Large intestine (tissue), 3 donors: ENCODE results near the gene STEAP2. TPM values are rescaled to one million over a fixed set of nuclear protein-coding genes. Genes with fewer than 3 reads are reported as not detected.
A peak's percentile ranks its signal among the peaks of the same experiment; 100 is the strongest.
"Not testable (repeated sequence)": the region's sequence is repeated elsewhere in the genome, so short reads cannot be mapped to it uniquely, and the experiment has no call there.

Experiments
- DNase-seq, 2 donors: peaks; one replicate each; pipeline versions ENCODE4 v3.0.0 to v3.0.0-alpha.2; 2013
- H3K27ac ChIP-seq: one replicate; pipeline ENCODE4 v1.5.1; 2013; ENCODE audit warnings: low read length
- H3K27me3 ChIP-seq: 2 replicates; pipeline ENCODE4 v1.6.1; 2013; ENCODE audit warnings: low read length; ENCODE audit not compliant: control insufficient read depth, insufficient read depth
- H3K36me3 ChIP-seq: 2 replicates; pipeline ENCODE4 v1.6.1; 2013; ENCODE audit warnings: low read length; ENCODE audit not compliant: control insufficient read depth, insufficient read depth
- H3K4me1 ChIP-seq: one replicate; pipeline ENCODE4 v1.6.1; 2013; ENCODE audit warnings: low read length; ENCODE audit not compliant: control insufficient read depth, insufficient read depth
- H3K4me3 ChIP-seq: one replicate; pipeline ENCODE4 v1.5.1; 2013; ENCODE audit warnings: low read length
- H3K9me3 ChIP-seq: one replicate; pipeline ENCODE4 v1.6.1; 2013; ENCODE audit warnings: mild to moderate bottlenecking, low read depth, low read length, moderate library complexity; ENCODE audit not compliant: control insufficient read depth
- WGBS: methylation state at CpG from one replicate; pipeline ENCODE4 v1.1.5; 2013; ENCODE audit warnings: low lambda C conversion rate; ENCODE audit not compliant: insufficient coverage; 5-methylcytosine and 5-hydroxymethylcytosine counted together
- polyA plus RNA-seq: library from polyadenylated mRNA; unstranded; fragments of 120-200 nt; gene quantifications from one replicate; pipeline ENCODE4 v1.2.1, GENCODE V29; 2013

The STEAP2 gene
- polyA plus RNA-seq, 1 donor = 19.2 TPM

GRCh38 chr7:90175667-90176066, 35.9 kb upstream of the STEAP2 start:
- no peak for DNase-seq
- no CpG with 5 or more reads among the region's 4 CpGs for WGBS

DNA sequence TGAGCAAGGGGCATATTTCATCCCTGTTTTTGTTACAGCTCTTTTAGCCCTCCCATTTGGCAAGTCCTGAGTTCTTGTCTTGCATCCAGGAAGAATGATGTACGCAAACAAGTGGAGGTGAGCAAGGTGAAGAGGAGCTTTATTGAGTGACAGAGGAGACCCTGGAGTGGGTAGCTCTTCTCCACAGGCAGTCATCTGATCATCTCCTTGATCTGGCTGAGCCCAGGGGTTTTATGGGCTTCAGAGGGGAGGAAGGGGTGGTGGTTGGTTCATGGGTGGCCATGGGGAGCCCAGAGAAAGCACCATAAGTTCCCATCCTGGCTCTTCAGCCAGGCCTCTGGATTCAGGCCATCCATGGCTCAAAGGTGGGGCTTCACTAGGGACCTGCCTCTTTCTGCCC, 35.3 kb upstream of the STEAP2 start:
- H3K4me3 ChIP-seq = no peak overlapping the region
- H3K4me1 ChIP-seq = peaks cover 2% of the 10 kb centered on the region
- no peak for DNase-seq
- H3K36me3 ChIP-seq = no peaks in the 10 kb centered on the region
- H3K27me3 ChIP-seq = no peaks in the 10 kb centered on the region
- no peak overlapping the region for H3K27ac ChIP-seq
- no CpG with 5 or more reads among the region's 1 CpG for WGBS
- H3K9me3 ChIP-seq = peaks cover 12% of the 10 kb centered on the region

More at GRCh38 chr7:90175667-90176066, 35.9 kb upstream of the STEAP2 start:
- Histone ChIP-seq H3K27me3 (no peaks in the 10 kb centered on the region), H3K36me3 (no peaks in the 10 kb centered on the region), H3K4me1 (peaks cover 2% of the 10 kb centered on the region), H3K4me3 (no peak overlapping the region), H3K9me3 (peaks cover 12% of the 10 kb centered on the region), H3K27ac (no peak overlapping the region)

DNA sequence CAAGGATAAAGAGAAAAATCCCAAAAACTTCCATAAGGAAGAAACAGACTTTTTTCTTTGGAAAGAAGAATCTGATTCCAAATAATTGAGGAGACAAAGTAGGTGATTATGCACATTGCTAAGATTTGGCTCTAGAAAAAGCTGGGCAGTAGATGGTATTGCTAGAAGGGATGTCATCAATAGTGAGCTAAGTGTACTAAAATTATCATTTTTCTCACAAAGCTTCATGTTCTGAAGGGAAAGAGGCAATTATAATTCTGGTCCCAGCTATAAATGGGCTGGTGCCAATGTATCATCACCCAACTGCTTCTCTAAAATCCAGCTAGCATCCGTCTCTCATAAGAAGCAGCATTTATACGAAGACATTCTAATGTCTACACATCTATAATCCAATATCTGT, 33.4 kb upstream of the STEAP2 start:
- Histone ChIP-seq H3K27me3 (no peaks in the 10 kb centered on the region), H3K9me3 (peaks cover 12% of the 10 kb centered on the region), H3K4me3 (no peak overlapping the region), H3K36me3 (no peaks in the 10 kb centered on the region), H3K4me1 (peaks cover 2% of the 10 kb centered on the region), H3K27ac (peak overlapping the region; percentile 28)
- no peak for DNase-seq
- WGBS = no CpG with 5 or more reads among the region's 2 CpGs

DNA sequence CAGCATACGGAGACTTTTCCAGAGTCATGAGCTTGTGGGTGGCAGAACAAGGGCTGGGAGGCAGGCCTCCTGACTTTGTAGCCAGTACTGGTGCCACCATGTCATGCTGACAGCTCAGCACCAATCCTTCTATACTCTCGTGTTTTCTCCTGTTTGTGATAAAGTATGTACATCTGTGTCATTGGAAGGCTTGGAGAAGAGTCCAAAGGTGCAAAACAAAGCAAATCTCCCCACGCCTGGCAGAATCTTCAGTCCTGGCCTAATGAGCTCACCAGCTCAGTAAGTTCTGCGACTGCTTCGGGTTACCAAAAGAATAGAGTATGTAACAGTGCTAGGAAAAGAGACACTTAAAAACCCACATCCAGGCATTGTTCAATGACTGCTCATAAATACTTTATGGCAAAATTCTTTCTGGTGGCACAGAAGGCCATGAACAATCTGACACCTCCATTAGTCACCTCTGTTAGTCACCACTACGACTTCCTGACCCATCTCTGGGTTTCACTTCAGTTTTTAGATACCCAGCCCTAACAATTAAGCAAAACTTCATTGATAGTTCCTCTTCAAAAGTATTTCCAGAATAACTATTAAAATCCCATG, 32.8 kb upstream of the STEAP2 start:
- WGBS = no CpG with 5 or more reads among the region's 6 CpGs

GRCh38 chr7:90180011-90180585, 31.4 kb upstream of the STEAP2 start:
- no peak overlapping the region for H3K27ac ChIP-seq
- H3K36me3 ChIP-seq = no peaks in the 10 kb centered on the region
- H3K27me3 ChIP-seq = no peaks in the 10 kb centered on the region
- peaks cover 2% of the 10 kb centered on the region for H3K4me1 ChIP-seq
- peaks cover 12% of the 10 kb centered on the region for H3K9me3 ChIP-seq
- DNase-seq = no peak
- H3K4me3 ChIP-seq = no peak overlapping the region
- 67% methylated on average over 1 of the region's 1 CpG for WGBS

More for the DNA sequence above, 32.8 kb upstream of the STEAP2 start:
- H3K4me1 ChIP-seq = peaks cover 2% of the 10 kb centered on the region
- peaks cover 12% of the 10 kb centered on the region for H3K9me3 ChIP-seq
- no peaks in the 10 kb centered on the region for H3K27me3 ChIP-seq
- H3K4me3 ChIP-seq = no peak overlapping the region
- peak; percentile 22 to 69 for DNase-seq
- H3K36me3 ChIP-seq = no peaks in the 10 kb centered on the region
- H3K27ac ChIP-seq = peak overlapping the region; percentile 28

DNA sequence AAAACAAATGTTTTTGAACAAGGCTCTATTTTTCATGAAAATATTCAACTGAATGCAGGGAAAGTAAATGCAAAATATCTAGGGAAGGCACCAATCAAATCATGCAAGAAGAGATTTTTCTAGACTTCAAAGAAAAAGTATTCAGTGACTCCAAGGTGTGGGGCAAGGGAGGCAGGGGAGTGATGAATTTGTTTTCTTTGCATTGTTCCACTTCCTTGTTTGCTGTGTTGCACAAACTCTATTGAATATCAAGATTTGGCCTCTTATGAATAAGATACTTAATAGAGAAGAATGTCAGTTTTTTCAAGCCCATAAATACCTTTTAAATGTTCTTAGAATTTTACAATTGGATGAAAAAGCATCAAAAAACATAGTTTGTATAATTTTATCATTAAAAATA, 30.9 kb upstream of the STEAP2 start:
- DNase-seq = no peak
- no peak overlapping the region for H3K27ac ChIP-seq

DNA sequence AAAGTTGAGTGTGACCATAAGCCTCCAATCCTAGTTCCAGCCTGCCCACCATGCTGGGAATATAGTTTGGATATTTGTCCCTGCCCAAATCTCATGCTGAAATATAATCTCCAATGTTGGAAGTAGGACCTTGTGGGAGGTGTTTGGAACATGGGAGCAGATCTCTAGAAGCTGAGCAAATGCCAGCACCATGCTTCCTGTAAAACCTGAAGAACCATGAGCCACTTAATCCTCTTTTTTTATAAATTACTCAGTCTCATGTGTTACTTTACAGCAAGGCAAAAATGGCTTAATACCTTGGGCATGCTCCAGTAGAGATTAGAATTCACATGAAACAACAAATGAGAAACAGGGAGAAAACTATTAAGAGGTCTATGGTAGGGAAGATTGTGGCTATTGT, 30.1 kb upstream of the STEAP2 start:
- Histone ChIP-seq H3K36me3 (no peaks in the 10 kb centered on the region), H3K27me3 (no peaks in the 10 kb centered on the region), H3K9me3 (peaks cover 5% of the 10 kb centered on the region), H3K4me3 (no peak overlapping the region), H3K27ac (no peak overlapping the region), H3K4me1 (peaks cover 2% of the 10 kb centered on the region)
- no peak for DNase-seq

More for the DNA sequence above, 30.9 kb upstream of the STEAP2 start:
- Histone ChIP-seq H3K4me1 (peaks cover 2% of the 10 kb centered on the region), H3K36me3 (no peaks in the 10 kb centered on the region), H3K9me3 (peaks cover 11% of the 10 kb centered on the region), H3K27me3 (no peaks in the 10 kb centered on the region), H3K4me3 (no peak overlapping the region)

DNA sequence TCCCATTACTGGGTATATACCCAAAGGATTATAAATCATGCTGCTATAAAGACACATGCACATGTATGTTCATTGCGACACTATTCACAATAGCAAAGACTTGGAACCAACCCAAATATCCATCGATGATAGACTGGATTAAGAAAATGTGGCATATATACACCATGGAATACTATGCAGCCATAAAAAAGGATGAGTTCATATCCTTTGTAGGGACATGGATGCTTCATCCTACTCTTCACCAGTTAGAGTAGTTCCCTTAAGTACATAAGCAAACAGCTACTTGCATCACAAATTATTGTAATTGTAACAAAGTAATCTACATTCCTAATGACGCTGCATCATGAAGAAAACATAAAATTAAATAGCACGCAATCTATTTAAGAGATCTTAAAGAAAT, 25.2 kb upstream of the STEAP2 start:
- H3K27me3 ChIP-seq, H3K4me3 ChIP-seq, H3K27ac ChIP-seq, DNase-seq, H3K9me3 ChIP-seq, H3K36me3 ChIP-seq: not testable (repeated sequence)
- peaks cover 11% of the 10 kb centered on the region for H3K4me1 ChIP-seq
- WGBS = 50% methylated on average over 2 of the region's 4 CpGs

DNA sequence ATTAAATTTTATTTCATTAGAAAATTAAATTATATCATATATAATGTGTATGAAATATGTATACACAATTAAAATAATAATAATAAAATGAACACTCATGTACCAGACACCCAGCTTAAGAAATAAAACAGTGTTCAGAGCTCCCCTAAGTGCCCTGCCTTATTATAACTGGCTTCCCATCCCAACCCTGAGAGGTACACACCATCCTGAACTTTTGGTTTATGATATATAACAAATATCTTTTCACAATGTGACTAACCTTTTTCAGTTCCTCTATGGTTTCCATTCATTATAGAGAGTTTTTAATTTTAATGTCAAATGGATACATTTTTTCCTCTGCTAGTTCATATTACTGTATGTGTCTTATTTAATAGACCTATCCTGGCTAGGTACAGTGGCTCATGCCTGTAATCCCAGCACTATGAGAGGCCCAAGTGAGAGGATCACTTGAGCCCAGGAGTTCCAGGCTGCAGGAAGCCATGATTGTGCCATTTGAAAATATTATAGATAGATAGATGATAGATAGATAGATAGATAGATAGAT, 24.0 kb upstream of the STEAP2 start:
- H3K4me1 ChIP-seq = peaks cover 11% of the 10 kb centered on the region
- DNase-seq = no peak
- H3K27ac ChIP-seq = peak overlapping the region; percentile 85
- no peaks in the 10 kb centered on the region for H3K9me3 ChIP-seq
- H3K4me3 ChIP-seq = no peak overlapping the region
- no peaks in the 10 kb centered on the region for H3K27me3 ChIP-seq
- no peaks in the 10 kb centered on the region for H3K36me3 ChIP-seq

GRCh38 chr7:90188281-90188680, 23.3 kb upstream of the STEAP2 start:
- WGBS = no CpG with 5 or more reads among the region's 2 CpGs
- no peak overlapping the region for H3K4me3 ChIP-seq
- no peaks in the 10 kb centered on the region for H3K9me3 ChIP-seq
- H3K27ac ChIP-seq = peak overlapping the region; percentile 85
- H3K27me3 ChIP-seq = no peaks in the 10 kb centered on the region
- peak; percentile 67 to 90 for DNase-seq
- H3K4me1 ChIP-seq = peaks cover 11% of the 10 kb centered on the region
- no peaks in the 10 kb centered on the region for H3K36me3 ChIP-seq

DNA sequence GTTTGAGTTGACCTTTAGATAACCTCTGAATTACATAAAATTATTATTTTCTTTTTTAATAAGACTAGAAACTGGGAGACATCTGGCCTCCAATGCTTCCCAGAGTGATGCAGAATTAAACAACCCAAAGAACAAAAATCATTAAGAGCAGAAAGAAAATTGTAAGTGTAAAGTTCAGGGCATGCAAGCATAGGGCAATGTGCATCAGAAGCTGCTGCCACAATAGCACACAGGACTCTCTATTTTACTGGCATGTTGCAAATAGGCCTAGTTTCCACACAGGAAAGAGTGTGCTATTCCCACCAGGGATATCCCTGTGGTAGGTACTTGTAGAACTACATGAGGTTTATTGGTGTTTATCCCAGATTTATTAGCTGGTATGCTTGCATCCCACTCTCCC, 20.5 kb upstream of the STEAP2 start:
- H3K36me3 ChIP-seq = no peaks in the 10 kb centered on the region
- H3K4me3 ChIP-seq = no peak overlapping the region
- H3K27ac ChIP-seq = no peak overlapping the region
- no peaks in the 10 kb centered on the region for H3K27me3 ChIP-seq
- no peak for DNase-seq
- no peaks in the 10 kb centered on the region for H3K9me3 ChIP-seq
- H3K4me1 ChIP-seq = peaks cover 11% of the 10 kb centered on the region
